ENCODE data around the gene KLF5. TPM values are rescaled to one million over a fixed set of nuclear protein-coding genes. Genes with fewer than 3 reads are reported as not detected.

KLF5 gene
- total RNA-seq, 1 experiment from 2014 or later, result 2.3 TPM

DNA sequence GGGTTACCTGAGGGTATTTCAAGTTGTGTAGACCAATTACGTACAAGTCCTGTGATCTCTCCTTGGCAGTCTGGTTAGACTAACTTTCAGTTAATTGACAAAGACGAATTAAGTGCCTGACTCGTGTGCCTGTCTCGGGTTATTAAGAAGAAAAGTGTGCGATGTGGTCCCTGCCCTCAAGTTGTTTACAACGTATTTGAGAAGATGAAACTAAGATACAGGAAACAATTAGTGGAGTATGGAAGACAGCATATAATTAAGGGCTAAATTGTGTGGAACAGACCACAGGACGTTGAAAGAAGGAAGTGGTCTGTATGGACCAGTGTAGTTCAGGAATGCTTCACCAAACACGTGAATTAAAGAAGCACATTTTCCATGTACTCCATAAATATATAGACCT, 49.2 kb downstream of the KLF5 start:
- no peak for DNase-seq (ENCODE audit: low spot score)
- ChIA-PET CTCF (no interaction called here), POLR2A (no interaction called here)
- H3K27me3 Mint-ChIP-seq (ENCODE audit: low read depth), result no peaks in the 10 kb centered on the region
- H3K27ac Mint-ChIP-seq, result no peak overlapping the region; the same call in 1 of the 2 replicates
- TF ChIP-seq TEAD4 (CRISPR knock-in tag; IDR thresholded peaks at IDR 0.05) (no peak), CREB1 (CRISPR knock-in tag; IDR thresholded peaks at IDR 0.05) (no peak), ZNF232 (CRISPR knock-in tag; IDR thresholded peaks at IDR 0.05) (no peak), OVOL2 (CRISPR knock-in tag; IDR thresholded peaks at IDR 0.05; ENCODE audit: borderline replicate concordance) (no peak), FOXP1 (CRISPR knock-in tag; IDR thresholded peaks at IDR 0.05; ENCODE audit: borderline replicate concordance) (no peak), SOX15 (CRISPR knock-in tag; IDR thresholded peaks at IDR 0.05) (no peak), TP53 (CRISPR knock-in tag; IDR thresholded peaks at IDR 0.05) (no peak)
- TF ChIP-seq, protein P1, sequence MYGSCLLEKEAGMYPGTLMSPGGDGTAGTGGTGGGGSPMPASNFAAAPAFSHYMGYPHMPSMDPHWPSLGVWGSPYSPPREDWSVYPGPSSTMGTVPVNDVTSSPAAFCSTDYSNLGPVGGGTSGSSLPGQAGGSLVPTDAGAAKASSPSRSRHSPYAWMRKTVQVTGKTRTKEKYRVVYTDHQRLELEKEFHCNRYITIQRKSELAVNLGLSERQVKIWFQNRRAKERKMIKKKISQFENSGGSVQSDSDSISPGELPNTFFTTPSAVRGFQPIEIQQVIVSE (CRISPR knock-in tag; IDR thresholded peaks at IDR 0.05; ENCODE audit: borderline replicate concordance), result no peak
- TF ChIP-seq, protein P2, sequence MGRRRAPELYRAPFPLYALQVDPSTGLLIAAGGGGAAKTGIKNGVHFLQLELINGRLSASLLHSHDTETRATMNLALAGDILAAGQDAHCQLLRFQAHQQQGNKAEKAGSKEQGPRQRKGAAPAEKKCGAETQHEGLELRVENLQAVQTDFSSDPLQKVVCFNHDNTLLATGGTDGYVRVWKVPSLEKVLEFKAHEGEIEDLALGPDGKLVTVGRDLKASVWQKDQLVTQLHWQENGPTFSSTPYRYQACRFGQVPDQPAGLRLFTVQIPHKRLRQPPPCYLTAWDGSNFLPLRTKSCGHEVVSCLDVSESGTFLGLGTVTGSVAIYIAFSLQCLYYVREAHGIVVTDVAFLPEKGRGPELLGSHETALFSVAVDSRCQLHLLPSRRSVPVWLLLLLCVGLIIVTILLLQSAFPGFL (CRISPR knock-in tag; IDR thresholded peaks at IDR 0.05; ENCODE audit: borderline replicate concordance), result no peak
- TF ChIP-seq, protein P3, sequence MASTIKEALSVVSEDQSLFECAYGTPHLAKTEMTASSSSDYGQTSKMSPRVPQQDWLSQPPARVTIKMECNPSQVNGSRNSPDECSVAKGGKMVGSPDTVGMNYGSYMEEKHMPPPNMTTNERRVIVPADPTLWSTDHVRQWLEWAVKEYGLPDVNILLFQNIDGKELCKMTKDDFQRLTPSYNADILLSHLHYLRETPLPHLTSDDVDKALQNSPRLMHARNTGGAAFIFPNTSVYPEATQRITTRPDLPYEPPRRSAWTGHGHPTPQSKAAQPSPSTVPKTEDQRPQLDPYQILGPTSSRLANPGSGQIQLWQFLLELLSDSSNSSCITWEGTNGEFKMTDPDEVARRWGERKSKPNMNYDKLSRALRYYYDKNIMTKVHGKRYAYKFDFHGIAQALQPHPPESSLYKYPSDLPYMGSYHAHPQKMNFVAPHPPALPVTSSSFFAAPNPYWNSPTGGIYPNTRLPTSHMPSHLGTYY (CRISPR knock-in tag; IDR thresholded peaks at IDR 0.05), result no peak
- TF ChIP-seq, protein P4, sequence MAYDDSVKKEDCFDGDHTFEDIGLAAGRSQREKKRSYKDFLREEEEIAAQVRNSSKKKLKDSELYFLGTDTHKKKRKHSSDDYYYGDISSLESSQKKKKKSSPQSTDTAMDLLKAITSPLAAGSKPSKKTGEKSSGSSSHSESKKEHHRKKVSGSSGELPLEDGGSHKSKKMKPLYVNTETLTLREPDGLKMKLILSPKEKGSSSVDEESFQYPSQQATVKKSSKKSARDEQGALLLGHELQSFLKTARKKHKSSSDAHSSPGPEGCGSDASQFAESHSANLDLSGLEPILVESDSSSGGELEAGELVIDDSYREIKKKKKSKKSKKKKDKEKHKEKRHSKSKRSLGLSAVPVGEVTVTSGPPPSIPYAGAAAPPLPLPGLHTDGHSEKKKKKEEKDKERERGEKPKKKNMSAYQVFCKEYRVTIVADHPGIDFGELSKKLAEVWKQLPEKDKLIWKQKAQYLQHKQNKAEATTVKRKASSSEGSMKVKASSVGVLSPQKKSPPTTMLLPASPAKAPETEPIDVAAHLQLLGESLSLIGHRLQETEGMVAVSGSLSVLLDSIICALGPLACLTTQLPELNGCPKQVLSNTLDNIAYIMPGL (CRISPR knock-in tag; IDR thresholded peaks at IDR 0.05), result no peak
- no peaks in the 10 kb centered on the region for H3K36me3 Mint-ChIP-seq
- ATAC-seq, result no peak
- H3K9me3 Mint-ChIP-seq, result no peaks in the 10 kb centered on the region
- peaks cover 13% of the 10 kb centered on the region for H3K4me1 Mint-ChIP-seq
- H3K4me3 Mint-ChIP-seq, result no peak overlapping the region

DNA sequence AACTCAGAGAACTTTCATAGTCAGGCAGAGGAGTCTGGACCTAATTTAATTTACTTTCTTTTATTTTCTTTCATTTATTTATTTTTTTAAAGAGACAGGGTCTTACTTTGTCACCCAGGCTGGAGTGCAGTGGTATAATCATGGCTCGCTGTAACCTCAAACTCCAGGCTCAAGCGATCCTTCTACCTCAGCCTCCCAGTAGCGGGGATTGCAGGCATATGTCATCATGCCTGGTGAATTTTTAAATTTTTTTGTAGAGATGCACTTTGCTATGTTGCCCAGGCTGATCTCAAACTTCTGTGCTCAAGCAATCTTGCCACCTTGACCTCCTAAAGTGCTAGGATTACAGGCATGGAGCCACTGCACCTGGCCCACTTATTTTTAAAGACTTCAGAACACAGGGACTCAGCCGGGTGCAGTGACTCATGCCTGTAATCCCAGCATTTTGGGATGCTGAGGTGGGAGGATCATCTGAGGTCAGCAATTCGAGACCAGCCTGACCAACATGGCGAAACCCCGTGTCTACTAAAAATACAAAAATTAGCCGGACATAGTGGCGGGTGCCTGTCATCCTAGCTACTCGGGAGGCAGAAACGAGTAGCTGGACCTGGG, 50.6 kb downstream of the KLF5 start:
- H3K27me3 Mint-ChIP-seq (ENCODE audit: low read depth), result no peaks in the 10 kb centered on the region
- TF ChIP-seq, protein P5, sequence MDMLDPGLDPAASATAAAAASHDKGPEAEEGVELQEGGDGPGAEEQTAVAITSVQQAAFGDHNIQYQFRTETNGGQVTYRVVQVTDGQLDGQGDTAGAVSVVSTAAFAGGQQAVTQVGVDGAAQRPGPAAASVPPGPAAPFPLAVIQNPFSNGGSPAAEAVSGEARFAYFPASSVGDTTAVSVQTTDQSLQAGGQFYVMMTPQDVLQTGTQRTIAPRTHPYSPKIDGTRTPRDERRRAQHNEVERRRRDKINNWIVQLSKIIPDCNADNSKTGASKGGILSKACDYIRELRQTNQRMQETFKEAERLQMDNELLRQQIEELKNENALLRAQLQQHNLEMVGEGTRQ (CRISPR knock-in tag; IDR thresholded peaks at IDR 0.05), result no peak
- TF ChIP-seq, protein P6, sequence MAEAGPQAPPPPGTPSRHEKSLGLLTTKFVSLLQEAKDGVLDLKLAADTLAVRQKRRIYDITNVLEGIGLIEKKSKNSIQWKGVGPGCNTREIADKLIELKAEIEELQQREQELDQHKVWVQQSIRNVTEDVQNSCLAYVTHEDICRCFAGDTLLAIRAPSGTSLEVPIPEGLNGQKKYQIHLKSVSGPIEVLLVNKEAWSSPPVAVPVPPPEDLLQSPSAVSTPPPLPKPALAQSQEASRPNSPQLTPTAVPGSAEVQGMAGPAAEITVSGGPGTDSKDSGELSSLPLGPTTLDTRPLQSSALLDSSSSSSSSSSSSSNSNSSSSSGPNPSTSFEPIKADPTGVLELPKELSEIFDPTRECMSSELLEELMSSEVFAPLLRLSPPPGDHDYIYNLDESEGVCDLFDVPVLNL (CRISPR knock-in tag; IDR thresholded peaks at IDR 0.05; ENCODE audit: borderline replicate concordance, low read depth), result no peak
- no peak for TF ChIP-seq MYBL2 (CRISPR knock-in tag; IDR thresholded peaks at IDR 0.05)
- TF ChIP-seq RELA (CRISPR knock-in tag; IDR thresholded peaks at IDR 0.05; ENCODE audit: borderline replicate concordance), result no peak
- TF ChIP-seq, protein P7, sequence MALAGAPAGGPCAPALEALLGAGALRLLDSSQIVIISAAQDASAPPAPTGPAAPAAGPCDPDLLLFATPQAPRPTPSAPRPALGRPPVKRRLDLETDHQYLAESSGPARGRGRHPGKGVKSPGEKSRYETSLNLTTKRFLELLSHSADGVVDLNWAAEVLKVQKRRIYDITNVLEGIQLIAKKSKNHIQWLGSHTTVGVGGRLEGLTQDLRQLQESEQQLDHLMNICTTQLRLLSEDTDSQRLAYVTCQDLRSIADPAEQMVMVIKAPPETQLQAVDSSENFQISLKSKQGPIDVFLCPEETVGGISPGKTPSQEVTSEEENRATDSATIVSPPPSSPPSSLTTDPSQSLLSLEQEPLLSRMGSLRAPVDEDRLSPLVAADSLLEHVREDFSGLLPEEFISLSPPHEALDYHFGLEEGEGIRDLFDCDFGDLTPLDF (CRISPR knock-in tag; IDR thresholded peaks at IDR 0.05), result no peak
- TF ChIP-seq, protein P8, sequence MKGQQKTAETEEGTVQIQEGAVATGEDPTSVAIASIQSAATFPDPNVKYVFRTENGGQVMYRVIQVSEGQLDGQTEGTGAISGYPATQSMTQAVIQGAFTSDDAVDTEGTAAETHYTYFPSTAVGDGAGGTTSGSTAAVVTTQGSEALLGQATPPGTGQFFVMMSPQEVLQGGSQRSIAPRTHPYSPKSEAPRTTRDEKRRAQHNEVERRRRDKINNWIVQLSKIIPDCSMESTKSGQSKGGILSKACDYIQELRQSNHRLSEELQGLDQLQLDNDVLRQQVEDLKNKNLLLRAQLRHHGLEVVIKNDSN (CRISPR knock-in tag; IDR thresholded peaks at IDR 0.05), result no peak
- no peak overlapping the region for H3K4me3 Mint-ChIP-seq
- peaks cover 13% of the 10 kb centered on the region for H3K4me1 Mint-ChIP-seq
- peaks cover 2% of the 10 kb centered on the region for H3K9me3 Mint-ChIP-seq
- ChIA-PET CTCF (no interaction called here), POLR2A (no interaction called here)
- no peaks in the 10 kb centered on the region for H3K36me3 Mint-ChIP-seq
- ATAC-seq, result no peak
- no peak for DNase-seq (ENCODE audit: low spot score)
- no peak overlapping the region for H3K27ac Mint-ChIP-seq

Data from WTC11 (cell line).